Stimulated activated CD4-positive, alpha-beta T cell treated with anti-CD3 and anti-CD28 coated beads, Interleukin-2, amount 100 ng/mL, for 24 hours (primary cell): Measurements from ENCODE around the gene M6PR.

Experiments
- DNase-seq, 2 donors: peaks; one replicate each; pipeline ENCODE4 v3.0.0-alpha.2; 2020

M6PR gene

DNA sequence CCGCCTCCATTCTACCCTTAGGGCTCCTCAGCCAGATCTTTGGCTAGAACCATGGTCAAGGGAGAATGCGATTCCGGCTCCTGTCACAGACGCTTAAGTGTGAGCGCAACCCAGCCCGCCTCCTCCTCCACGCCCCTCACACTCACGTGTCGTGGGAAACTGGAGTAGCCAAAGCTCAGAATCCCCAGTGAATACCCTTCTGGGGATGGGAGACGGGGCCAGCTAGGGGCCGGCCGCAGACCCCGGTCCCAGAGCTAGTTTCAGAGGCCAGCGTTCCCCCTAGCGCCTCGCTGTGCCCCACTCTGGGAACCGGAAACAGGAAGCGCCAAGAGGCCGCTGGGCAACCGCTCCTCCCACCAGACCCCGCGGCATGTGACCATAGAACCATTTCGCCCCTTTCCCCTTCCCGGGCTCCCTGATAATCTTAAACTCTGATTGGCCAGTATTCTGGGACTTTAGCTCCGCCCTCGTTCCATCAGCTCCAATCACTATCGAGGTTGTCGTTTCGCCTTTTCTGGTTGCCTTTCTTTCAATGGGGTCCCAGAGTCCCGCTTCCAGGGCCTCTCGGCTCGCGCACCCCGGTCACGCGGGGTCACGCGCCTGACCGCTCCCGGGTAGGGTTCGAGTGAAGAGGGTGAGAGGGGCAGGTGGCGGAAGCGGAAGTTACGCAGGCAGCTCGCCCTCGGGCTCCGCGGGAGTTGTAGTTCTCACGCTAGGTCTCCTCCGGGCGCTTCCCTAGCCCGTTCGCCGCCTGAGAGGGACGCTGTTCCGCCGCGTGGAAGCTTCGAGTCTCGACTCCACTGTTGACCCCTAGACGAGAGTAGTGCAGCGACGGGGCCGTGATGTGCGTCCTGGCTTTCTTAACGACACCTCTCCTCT lies at the start of gene M6PR:
Gene M6PR, minus strand, starts transcription at position 304 of the 879 bp plus-strand sequence. CDS start 3,241 bp downstream, outside the sequence.
- DNase-seq = peak; percentile 91

DNA sequence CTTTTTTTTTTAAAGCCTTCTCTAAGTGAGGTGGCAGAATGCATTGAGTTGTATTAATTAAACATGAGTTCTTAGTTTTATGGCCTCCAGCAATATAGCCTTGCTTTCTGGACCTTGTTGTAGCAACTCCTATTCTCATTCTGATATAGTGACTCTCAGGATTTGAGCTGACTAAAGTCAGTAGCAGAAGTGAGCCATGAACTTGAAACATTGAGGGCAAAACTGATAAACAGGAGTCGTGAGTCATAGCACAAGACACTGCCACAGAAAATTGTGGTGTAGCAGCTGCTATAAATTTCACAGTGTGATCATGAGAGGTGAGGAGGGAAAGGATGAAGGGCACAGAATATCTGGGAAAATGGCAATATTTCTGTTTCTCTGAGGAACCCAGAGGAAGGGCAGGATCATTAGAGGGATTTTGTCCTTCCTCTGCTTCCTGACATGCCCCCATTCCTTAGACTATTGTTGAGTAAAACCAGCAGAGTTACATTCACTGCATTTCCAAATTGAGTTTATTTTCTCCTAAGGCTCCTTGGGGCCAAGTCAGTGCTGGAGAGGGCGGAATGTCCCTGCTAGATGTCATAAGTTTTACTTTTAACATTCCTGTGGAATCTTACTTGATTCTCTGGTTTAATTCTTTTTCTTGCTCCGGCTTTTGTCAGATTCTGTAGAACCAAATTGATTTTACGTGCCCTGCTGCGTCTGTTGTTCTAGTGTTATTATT lies 47.4 kb upstream of the M6PR start:
- peak; percentile 12 to 41 for DNase-seq

DNA sequence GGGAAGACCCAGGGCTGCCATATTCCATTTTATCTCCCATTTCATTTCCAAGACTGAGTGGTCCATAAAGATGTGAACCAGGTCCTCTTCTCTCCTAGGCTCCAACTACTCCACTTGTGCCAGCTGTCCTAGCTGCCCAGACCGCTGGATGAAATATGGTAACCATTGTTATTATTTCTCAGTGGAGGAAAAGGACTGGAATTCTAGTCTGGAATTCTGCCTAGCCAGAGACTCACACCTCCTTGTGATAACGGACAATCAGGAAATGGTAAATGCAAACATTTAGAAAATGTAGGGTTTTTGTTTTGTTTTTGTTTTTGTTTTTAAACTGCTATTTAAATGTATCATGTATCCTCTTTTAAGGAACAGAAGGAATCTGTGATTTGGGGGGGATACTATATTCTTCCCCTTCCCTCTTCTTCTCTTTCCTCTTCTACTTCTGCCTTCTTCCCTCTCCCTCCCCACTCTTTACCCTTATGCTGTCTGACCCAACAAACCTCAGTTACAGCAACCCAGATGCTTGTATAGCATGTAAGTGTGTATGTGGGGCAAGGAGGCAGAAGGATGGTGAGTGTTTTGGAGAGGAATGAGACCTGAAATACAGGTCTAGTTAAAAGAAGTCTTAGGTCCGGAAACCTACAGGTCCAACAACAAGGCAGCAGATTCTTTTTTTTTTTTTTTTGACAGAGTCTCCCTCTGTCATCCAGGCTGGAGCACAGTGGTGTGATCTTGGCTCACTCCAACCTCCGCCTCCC lies 45.8 kb upstream of the M6PR start:
- no peak for DNase-seq

DNA sequence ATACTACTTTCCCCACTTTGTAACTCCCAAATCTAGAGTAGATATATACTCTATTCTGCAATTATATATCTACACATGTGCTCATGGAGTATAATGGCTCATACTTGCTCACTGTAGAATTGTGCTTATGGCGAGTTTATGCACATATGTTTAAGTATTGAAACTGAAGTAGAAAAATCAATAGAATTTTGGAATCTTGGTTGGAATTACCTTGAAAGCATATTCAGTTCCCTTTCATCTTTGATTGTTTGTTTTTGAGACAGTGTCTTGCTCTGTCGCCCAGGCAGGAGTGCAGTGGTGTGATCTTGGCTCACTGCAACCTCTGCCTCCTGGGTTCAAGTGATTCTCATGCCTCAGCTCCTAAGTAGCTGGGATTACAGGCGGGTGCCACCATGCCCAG lies 44.4 kb upstream of the M6PR start:
- DNase-seq = no peak

DNA sequence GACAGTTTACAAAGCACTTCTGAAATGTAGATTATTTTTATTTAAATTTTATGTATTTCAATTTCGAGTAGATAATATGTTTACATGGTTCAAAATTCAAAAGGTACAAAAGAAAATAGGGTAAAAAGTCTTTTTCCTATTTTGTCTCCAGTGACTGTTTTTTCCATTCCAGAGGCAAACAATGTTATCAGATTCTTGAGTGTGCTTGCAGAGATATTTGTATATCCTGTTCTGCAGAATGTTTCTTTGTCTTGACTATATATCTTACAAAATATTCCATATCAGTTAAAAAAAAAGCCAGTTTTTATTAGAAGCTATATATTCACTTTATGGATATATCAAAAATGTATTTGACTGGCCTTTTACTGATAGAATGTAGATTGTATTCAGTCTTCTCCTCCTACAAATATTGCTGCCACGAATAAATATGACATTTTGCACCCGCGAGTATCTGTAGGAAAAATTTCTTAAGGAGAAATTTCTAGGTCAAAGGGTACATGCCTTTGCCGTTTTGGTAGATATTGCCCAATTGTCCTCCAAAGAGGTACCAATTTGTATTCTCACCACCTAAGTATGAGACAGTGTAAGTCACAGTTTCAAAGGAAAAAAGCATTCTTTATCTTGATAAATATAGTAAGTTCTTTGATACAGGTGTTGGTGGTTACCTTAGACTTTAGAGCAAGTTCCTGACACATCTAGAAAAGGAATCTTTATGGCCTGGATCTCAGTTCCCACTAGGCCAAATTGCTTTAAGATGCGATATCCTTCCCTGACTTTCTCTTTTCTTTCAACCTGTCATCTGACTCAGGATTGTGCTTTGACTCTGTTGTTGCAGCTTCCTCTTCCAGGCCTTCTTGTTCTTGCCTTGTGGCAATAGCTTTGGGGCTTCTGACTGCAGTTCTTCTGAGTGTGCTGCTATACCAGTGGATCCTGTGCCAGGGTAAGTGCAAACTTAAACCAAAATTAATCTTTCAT lies 42.2 kb upstream of the M6PR start:
- no peak for DNase-seq

DNA sequence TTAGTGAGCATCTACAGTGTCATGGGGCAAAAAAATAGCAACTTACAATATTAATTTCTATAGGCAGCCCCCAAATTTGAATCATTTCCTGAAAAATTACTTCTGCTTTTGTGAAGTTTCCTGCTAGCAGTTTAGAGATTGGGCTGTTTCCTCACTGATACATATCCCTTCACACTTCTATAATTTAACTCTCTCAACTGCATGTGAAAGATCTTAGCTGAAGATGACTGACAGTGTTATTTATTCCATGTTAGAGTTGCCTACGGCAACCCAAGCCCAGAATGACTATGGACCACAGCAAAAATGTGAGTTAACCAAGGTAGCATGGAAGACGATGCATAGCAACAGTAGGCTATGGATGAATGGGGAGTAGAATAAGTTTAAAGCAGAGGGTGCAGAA lies 40.0 kb upstream of the M6PR start, which contains the start of gene KLRG1:
Gene KLRG1, plus strand, starts transcription at position 134 of the 400 bp plus-strand sequence. Its CDS starts 90 bp downstream, at position 224.
- no peak for DNase-seq

DNA sequence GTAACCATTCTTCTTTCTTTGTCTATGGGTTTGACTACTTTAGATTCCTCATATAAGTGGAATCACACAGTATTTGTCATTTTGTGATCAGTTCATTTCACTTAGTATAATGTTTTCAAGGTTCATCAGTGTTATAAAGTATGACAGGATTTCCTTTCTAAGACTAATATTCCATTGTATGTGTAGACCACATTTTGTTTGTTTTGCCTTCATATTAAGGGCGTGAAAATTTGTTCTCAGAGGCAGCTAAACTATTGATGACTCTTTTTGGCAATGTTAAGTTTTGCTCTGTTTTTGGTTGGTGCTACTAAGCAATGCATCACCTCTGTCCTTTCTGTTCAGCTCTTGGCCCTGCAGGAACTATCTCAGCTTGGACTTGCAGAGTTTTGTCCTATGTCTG lies 38.2 kb upstream of the M6PR start:
- DNase-seq = no peak

DNA sequence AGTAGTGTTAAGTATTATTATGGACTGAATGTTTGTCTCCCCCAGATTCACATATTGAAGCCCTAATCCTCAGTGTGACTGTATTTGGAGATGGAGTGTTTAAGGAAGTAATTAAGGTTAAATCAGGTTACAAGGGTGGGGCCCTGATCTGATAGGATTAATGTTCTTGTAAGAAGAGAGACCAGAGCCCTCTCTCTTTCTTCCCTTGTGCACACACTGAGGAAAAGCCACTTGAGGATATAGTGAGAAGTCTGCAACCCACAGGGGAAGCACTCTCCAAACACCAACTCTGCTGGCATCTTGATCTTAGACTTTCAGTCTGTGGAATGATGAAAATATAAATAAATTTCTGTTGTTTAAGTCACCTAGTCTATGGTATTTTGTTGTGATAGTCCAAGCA lies 37.7 kb upstream of the M6PR start:
- no peak for DNase-seq

DNA sequence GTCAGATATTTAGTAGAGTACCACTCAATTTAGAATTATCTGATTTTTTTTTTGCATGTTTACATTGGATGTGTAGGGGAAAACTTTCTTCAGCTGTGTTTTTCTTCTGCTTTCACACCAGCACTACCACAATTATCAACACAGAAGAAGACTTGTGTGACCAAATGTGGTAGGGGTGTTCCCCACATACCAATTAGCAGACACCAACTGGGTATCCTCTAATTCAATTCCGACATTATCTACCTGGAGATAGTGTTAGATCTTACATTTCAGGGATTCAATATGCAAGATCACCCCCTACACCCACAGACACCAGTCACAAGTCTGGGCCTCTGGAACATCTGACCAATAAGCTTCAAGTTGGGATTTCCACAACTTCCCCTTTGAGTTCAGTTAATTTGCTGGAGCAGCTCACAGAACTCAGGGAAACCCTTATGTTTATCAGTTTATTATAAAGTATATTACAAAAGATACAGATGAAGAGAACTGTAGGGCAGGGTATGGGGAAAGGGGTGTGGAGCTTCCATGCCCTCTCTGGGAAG lies 35.8 kb upstream of the M6PR start:
- no peak for DNase-seq

DNA sequence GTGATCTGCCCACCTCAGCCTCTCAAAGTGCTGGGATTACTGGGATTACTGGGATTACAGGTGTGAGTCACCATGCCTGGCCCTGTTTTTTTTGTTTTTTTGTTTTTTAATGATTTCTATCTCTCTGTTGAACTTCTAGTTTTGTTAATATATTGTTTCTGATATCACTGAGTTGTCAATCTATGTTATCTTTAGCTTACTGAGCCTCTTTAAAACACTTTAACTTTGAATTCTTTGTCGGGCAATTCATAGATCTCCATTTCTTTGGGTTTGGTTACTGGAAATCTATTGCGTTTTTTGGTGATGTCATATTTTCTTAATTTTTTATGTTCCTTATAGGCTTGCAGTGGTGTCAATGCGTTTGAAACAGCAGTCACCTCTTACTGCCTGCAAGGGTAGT lies 30.7 kb upstream of the M6PR start:
- DNase-seq = no peak

DNA sequence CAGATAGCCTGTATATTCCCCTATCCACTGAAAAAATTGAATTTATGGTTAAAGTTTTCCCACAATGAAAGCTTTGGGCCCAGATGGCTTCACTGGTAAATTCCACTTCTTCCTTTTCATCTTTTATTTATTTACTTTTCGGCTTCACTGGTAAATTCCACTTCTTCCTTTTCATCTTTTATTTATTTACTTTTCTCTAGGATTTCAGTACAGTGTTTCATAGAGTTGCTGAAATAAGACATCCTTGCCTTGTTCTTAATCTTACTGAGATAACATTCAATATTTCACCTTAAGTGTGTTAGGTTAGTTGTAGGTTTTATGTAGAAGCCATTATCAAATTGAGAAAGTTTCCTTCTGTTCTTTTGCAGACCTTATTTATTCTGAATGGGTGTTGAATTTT lies 21.0 kb upstream of the M6PR start:
- no peak for DNase-seq

DNA sequence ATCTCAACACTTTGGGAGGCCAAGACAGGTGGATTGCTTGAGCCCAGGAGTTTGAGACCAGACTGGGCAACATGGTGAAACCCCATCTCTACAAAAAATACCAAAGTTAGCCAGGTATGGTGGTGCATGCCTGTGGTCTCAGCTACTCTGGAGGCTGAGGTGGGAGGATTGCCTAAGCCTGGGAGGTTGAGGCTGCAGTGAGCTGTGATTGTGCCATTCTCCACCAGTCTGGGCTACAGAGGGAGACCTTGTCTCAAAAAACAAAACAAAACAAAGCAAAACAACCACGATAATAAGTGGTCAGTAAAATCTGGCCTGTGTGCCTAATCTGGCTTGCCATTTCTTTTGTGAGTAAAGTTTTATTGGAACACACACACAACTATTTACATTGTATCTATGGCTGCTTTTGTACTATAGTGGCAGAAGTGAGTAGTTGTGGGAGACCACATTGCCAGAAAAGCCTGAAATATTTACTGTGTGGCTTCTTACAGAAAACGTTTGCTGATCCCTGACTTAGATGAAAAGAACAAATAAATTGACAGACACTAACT lies 20.5 kb upstream of the M6PR start:
- no peak for DNase-seq

DNA sequence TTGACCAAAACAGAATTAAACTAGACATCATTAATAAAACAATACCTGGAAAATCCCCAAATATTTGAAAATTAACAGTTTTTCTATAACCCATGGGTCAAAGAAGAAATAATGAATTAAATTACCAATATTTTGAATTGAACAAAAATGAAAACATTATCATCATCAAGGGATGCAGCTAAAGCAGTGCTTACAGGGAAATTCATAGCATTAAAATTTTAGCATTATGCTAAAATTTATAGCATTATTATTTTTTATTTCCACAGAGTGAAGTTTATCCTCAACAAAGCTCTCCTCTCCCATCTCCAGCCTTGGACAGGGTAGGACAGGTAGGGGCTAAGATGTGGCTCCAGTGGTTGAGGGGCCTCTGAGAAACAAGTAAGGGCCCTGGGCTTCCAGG lies 19.3 kb upstream of the M6PR start:
- no peak for DNase-seq

DNA sequence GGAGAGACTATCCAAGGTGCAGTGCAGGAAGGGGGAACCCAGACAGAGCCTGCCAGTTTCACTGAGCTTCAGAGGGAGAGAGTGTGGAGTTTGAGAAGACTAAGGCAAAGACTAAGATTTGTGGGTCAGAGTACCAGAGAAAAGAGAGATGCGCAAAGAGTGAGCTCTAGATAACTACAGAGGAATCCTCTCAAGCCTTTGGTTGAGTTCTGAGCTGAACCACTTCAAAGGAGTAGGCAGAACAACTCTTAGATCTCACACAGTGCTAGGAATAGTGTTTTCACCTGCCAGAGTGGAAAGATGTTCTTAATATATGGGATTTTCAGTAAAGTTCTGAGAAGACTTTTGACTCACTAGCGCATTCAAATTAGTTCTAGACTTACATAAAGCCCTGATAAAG lies 10.7 kb upstream of the M6PR start:
- no peak for DNase-seq

DNA sequence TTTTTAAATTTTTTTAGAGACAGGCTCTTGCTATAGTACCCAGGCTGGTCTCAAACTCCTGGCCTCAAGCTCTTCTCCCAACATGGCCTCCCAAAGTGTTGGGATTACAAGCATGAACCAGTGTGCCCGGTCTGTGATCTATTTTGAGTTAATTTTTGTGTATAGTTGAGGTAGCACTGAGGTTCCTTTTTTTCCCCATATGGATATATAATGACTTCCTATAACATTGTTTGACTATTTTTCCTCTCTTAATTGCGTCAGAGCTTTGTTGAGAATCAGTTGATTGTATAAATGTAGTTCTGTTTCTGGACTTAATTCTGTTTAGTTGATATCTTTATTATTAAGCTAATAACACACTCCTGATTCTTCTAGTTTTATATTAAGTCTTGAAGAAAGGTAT lies 8.6 kb upstream of the M6PR start:
- DNase-seq = no peak

DNA sequence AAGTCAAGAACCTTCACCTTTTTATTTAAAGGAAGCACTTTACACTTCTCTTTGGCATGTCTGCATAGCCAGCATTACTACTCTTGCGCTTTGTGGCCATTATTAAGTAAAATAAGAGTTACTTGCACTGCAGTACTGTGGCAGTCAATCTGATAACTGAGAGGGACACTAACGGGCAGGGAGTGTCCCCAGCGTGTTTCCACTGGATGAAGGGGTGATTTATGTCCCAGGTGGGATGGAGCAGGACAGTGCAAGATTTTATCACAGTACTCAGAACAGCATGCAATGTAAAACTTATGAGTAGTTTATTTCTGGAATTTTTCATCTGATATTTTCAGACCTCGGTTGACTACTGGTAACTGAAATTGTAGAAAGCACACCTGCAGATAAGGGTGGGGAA lies 8.1 kb upstream of the M6PR start:
- no peak for DNase-seq

DNA sequence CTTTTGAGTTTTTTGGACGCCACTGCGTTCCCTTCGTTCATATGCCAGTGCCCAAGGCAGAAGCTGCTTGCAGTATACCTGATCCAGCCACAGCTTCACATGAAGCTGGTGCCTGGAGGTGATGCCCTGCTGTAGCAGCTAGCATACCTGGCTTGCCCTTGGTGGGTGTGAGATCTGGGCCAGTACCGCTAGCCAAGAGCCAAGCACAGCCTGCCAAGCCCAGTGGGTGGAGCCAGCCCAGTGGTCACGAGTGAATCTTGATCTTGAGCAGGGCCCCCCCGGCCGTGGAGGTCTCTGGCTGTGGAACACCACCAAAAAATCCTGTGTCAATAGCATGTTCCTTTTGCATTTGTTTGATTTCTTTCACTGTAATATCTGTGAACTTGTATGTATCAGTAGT lies 7.3 kb upstream of the M6PR start:
- no peak for DNase-seq

DNA sequence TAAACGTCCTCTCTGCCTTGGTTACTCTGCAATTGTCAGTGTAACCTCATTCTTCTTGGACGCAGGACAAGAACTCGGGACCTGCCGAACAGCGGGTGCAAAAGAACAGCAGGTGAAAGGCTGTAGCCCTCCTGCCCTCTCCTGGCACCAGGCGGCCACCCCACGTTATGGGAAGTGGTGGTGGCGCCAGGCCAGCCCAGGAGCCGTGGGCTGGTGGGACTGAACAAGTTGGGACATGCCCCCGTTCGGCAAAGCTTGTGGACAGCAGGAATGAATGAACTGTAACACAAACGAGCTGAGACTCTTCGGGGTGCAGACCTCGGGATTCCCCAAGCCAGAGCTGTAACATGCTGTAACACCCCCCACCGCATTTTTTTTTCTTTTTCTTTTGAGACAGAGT lies 6.6 kb upstream of the M6PR start:
- no peak for DNase-seq

DNA sequence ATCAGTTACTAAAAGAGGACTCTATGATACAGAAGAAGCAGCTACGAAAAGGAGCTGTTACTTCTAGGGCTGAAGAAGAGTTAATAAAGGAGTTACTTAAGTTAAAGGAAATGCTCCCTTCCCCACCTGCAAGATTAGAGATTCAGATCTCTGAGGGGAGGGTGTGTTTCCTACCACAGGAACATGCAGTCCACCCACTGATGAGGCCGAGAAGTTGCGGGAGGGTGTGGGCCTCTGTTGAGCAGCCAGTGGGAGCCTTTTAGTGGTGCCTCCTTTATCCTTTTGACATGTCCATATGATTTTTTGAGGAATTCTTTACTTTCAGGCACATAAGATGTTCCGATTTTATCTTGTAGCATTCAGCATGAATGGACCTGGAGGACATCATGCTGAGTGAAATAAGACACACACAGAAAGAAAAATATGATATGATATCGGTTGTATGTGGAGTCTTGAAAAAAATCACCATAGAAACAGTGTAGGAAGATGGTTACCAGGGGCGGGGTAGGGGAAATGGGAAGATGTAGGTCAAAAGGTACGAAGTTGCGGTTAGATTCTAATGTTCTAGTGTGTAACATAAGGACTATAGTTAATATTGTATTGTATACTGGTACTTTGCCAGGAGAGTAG lies 4.4 kb upstream of the M6PR start:
- peak; percentile 40 to 57 for DNase-seq

DNA sequence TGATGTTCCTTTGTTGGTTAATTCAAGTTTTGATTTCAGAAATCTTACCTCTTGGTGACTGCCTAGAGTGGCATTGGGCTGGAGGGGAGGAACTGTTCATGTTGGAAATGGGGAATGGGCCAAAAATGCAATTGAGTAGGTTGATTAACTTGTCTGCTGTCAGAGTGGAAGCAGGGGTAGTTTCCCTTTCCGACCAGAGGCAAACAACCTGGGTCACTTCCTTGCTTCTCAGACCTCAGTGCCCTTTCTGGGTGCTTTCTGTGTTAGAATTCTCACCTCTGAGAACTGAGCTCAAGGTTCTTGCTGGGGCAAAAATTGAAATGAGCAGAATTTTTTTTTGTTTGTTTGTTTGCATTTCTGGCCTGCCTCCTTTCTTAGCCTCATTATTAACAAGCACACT lies 2.3 kb upstream of the M6PR start:
- DNase-seq = peak in 1 of 2 donors; percentile 32
